Activated CD8-positive, alpha-beta memory T cell treated with anti-CD3 and anti-CD28 coated beads for 4 hours (primary cell): ENCODE measurements around the gene RRP7A.
"Not testable (repeated sequence)": the region's sequence is repeated elsewhere in the genome, so short reads cannot be mapped to it uniquely, and the experiment has no call there.

Source experiments
- DNase-seq, 2 donors: peaks; one replicate each; pipeline ENCODE4 v3.0.0-alpha.2; 2020; ENCODE audit warnings: low read depth in 2 of 2

Gene RRP7A

GRCh38 chr22:42536166-42536565, 16.6 kb upstream of the RRP7A start:
- DNase-seq, result no peak

GRCh38 chr22:42535082-42535731, 15.6 kb upstream of the RRP7A start:
- DNase-seq, result not testable (repeated sequence)

GRCh38 chr22:42533638-42533977, 14.0 kb upstream of the RRP7A start:
- DNase-seq, result no peak

- DNase-seq, result not testable (repeated sequence)
These were observed 11.9 kb upstream of the RRP7A start for GRCh38 chr22:42531401-42532084.

- not testable (repeated sequence) for DNase-seq
These were observed 9.8 kb upstream of the RRP7A start for GRCh38 chr22:42529435-42529834.

- DNase-seq, result no peak
These were observed 9.2 kb upstream of the RRP7A start for GRCh38 chr22:42528591-42529307.

GRCh38 chr22:42522546-42522945, 3.0 kb upstream of the RRP7A start:
- no peak for DNase-seq

- DNase-seq, result no peak
These were observed 1.6 kb upstream of the RRP7A start for GRCh38 chr22:42521228-42521546.

- not testable (repeated sequence) for DNase-seq
These were observed 715 bp downstream of the RRP7A start for GRCh38 chr22:42518638-42519524.

GRCh38 chr22:42517103-42517502, 2.5 kb downstream of the RRP7A start:
- DNase-seq, result not testable (repeated sequence)

GRCh38 chr22:42515896-42516295, 3.7 kb downstream of the RRP7A start:
- no peak for DNase-seq

GRCh38 chr22:42515304-42515703, 4.3 kb downstream of the RRP7A start:
- not testable (repeated sequence) for DNase-seq

- DNase-seq, result not testable (repeated sequence)
These were observed 5.3 kb downstream of the RRP7A start for GRCh38 chr22:42514331-42514730.

- not testable (repeated sequence) for DNase-seq
These were observed 7.2 kb downstream of the RRP7A start for GRCh38 chr22:42512273-42512990.

GRCh38 chr22:42511401-42511891, 8.2 kb downstream of the RRP7A start:
- no peak for DNase-seq

- DNase-seq, result no peak
These were observed 10.0 kb downstream of the RRP7A start for GRCh38 chr22:42509548-42509947.

- DNase-seq, result not testable (repeated sequence)
These were observed 10.6 kb downstream of the RRP7A start for GRCh38 chr22:42508975-42509364.

GRCh38 chr22:42508327-42508974, 11.1 kb downstream of the RRP7A start:
- DNase-seq, result not testable (repeated sequence)

- no peak for DNase-seq
These were observed 18.8 kb downstream of the RRP7A start for GRCh38 chr22:42500836-42501179.

- peak; percentile 54 to 55 for DNase-seq
These were observed 19.3 kb downstream of the RRP7A start for GRCh38 chr22:42500161-42500835.
